Measurements from ENCODE around the gene WFS1. TPM values are rescaled to one million over a fixed set of nuclear protein-coding genes. Genes with fewer than 3 reads are reported as not detected.

Gene WFS1
- total RNA-seq, 2 donors from 2014 or later, result 12.1 to 12.7 TPM

DNA sequence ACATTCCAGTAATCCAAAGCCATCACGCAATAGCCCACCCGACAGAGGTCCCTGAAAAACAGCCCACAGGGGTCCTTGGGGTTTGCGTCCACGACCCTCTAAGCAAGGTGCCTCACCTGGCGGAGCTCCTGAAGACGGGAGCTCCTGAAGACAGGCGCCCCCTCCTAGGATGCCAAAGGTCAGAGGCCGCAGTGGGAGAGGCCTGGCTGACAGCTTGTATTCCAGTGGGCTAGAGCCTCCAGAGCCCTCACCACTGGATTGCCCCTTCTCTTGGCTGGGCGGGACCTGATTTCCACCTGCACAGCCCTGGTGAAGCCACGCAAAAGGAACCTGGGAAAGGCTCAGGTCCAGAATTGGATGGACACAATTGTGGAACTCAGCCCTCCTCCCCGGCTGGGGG, 29.7 kb upstream of the WFS1 start:
- no peak for DNase-seq
- no peak overlapping the region for H3K27ac ChIP-seq
- intact Hi-C loops (cut with DNase I), result no loop called here
- no peaks in the 10 kb centered on the region for H3K9me3 ChIP-seq
- TF ChIP-seq, protein P1, sequence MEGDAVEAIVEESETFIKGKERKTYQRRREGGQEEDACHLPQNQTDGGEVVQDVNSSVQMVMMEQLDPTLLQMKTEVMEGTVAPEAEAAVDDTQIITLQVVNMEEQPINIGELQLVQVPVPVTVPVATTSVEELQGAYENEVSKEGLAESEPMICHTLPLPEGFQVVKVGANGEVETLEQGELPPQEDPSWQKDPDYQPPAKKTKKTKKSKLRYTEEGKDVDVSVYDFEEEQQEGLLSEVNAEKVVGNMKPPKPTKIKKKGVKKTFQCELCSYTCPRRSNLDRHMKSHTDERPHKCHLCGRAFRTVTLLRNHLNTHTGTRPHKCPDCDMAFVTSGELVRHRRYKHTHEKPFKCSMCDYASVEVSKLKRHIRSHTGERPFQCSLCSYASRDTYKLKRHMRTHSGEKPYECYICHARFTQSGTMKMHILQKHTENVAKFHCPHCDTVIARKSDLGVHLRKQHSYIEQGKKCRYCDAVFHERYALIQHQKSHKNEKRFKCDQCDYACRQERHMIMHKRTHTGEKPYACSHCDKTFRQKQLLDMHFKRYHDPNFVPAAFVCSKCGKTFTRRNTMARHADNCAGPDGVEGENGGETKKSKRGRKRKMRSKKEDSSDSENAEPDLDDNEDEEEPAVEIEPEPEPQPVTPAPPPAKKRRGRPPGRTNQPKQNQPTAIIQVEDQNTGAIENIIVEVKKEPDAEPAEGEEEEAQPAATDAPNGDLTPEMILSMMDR (IDR thresholded peaks at IDR 0.05), result no peak
- no peak overlapping the region for H3K9ac ChIP-seq (ENCODE audit: low read depth in 2 of 2, low read length in 2 of 2)
- no peaks in the 10 kb centered on the region for H3K36me3 ChIP-seq
- H3K4me1 ChIP-seq, result no peaks in the 10 kb centered on the region
- H3K27me3 ChIP-seq, result no peaks in the 10 kb centered on the region
- H3K4me3 ChIP-seq, result no peak overlapping the region

DNA sequence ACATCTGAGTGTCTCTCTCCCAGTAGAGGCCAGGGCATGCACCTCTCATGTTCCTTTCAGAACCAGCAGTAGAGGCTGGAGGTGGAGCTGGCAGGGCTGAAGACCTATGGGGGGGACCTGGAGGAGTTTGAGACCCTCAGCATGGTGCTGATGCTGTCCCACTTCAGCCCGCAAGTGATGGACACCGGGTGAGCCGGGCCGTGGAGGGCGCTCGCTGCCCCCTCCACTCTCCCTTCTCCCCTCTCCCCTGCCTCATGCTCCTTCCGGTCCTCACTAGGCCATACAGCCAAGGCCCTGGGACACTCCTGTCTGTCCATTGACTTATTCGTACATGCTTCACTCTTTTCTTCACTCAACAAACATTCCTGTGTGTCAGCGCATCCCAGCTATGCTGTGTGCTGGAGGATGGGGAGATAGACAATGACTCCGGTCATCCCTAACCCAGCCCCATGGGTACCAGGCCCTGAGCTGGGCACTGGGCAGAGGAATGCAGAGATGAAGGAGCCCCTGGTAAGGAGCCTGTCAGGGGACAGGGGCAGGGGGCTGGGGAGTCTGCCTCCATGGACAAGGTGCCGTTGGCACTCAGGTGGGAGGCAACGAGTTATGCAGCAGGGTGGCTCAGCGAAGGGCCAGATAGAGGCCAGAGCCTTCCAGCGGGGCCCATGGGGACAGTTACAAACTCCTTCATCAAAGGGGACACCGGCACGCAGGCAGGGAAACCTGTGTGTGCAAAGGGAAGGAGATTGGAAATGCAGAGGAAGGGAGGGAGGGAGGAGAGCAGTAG, 28.4 kb upstream of the WFS1 start:
- DNase-seq, result no peak
- Histone ChIP-seq H3K27ac (no peak overlapping the region), H3K27me3 (no peaks in the 10 kb centered on the region), H3K36me3 (no peaks in the 10 kb centered on the region), H3K4me3 (no peak overlapping the region), H3K4me1 (no peaks in the 10 kb centered on the region), H3K9ac (ENCODE audit: low read depth in 2 of 2, low read length in 2 of 2) (no peak overlapping the region), H3K9me3 (no peaks in the 10 kb centered on the region)
- TF ChIP-seq, protein P1 (IDR thresholded peaks at IDR 0.05), result no peak
- intact Hi-C loops (cut with DNase I), result no loop called here

DNA sequence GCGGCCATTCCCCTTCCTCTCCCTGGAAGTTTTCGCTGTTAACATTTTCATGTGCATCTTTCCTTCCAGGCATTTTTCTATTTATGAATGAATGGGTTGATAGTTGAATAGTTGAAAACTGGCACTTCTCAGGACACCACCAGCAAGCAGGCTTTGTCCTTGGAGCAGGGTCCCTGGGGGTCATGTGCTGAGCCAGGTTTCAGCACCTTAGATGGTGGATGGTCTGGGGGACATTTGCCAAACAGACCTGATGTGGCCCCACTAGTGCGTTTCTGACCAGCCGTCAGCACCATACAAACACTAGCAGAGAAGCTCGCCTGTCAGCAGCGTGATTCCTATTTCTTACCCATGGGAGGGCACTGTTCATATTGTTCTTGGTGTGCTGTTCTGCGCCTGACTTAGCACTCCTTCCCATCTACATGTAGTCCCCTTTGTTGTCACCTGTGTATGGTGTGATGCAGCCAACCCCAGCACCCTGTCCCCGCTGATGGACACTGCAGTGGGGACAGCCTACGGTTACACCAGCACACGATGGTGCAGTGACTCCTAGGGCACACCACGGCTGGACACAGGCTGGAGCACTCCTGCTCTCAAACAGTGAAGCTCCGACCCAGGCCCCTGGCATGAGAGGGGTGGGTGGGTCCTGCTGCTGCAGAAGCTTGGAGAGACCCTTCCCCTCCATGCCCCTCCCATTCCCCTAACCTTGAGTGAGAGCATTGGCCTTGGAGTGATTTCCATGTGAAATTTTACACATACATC, 27.2 kb upstream of the WFS1 start:
- Histone ChIP-seq H3K27me3 (no peaks in the 10 kb centered on the region), H3K27ac (no peak overlapping the region), H3K4me1 (no peaks in the 10 kb centered on the region), H3K9ac (ENCODE audit: low read depth in 2 of 2, low read length in 2 of 2) (no peak overlapping the region), H3K36me3 (no peaks in the 10 kb centered on the region), H3K9me3 (no peaks in the 10 kb centered on the region), H3K4me3 (no peak overlapping the region)
- no peak for DNase-seq
- TF ChIP-seq, protein P1 (IDR thresholded peaks at IDR 0.05), result no peak
- intact Hi-C loops (cut with DNase I), result no loop called here

DNA sequence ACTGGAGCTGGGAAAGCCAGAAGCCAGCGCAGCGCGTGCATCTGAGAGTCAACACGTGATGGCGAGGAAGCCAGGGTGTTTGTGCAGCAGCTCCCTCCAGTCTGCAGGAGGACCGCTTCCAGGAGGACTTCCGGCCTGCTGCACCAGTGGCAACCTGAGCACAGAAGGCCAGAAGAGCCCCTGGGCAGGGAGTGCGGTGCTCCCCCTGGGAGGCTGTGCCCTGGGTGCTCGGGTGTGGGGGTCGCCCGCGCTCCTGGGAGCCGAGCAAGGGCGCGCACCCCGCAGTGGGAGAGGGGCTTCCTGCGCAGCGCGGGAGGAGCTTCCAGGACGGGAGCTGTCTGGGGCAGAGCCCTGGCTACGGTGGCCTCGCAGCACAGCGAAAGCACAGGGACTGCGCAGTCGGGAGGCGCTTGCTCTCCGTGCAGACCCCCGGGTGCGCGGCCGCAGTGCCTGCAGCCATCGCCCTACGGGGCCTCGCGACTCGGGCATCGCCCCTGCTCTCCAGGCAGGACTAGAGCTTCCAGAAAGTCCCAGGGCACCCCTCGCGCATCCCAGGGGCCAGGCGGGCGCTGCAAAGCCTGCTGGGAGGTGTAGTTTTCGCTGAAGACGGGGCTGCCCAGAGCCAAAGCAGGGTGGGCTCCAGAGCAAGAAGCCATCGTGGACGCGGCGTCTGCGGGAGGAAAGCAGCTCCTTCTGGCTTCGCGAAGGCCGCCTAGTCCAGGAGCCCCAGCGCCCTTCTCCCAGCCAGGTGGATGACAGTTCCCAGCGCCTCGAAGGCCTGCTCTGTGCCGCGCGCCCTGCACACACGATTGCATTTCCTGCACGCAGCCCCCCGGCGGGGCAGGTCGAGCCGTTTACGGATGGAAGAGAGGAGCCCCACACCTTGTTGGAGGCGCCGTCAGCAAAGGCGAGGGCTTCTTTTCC, 24.1 kb upstream of the WFS1 start:
- no peaks in the 10 kb centered on the region for H3K27me3 ChIP-seq
- intact Hi-C loops (cut with DNase I), result no loop called here
- no peak overlapping the region for H3K9ac ChIP-seq (ENCODE audit: low read depth in 2 of 2, low read length in 2 of 2)
- H3K4me1 ChIP-seq, result no peaks in the 10 kb centered on the region
- H3K9me3 ChIP-seq, result no peaks in the 10 kb centered on the region
- no peak overlapping the region for H3K27ac ChIP-seq
- TF ChIP-seq, protein P1 (IDR thresholded peaks at IDR 0.05), result no peak
- no peak overlapping the region for H3K4me3 ChIP-seq
- H3K36me3 ChIP-seq, result no peaks in the 10 kb centered on the region
- DNase-seq, result no peak

DNA sequence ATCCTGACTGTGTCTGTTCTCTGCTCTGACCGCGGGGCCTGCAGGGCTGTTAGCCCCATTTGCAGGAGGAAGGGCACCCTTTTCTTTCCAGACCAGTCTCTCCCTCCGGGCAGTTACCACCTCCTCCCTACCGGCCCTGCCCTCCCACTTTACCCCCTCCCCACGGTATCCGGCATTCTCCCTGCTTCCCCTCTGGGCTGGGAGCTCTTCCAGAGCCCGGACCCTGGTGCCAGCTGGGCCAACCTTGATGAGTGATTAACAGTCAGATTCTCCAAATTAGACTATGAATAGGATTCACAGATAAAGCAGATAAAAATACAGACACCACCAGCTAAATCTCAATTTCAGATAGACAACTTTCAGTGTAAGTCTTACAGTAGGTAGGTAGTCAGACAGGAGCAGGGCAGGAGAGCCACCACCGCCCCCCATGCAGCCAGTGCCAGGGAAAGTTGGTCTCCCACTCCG, 23.4 kb upstream of the WFS1 start:
- no peak for DNase-seq
- Histone ChIP-seq H3K4me1 (no peaks in the 10 kb centered on the region), H3K36me3 (no peaks in the 10 kb centered on the region), H3K9ac (ENCODE audit: low read depth in 2 of 2, low read length in 2 of 2) (no peak overlapping the region), H3K27ac (no peak overlapping the region), H3K4me3 (no peak overlapping the region), H3K9me3 (no peaks in the 10 kb centered on the region), H3K27me3 (no peaks in the 10 kb centered on the region)
- TF ChIP-seq, protein P1 (IDR thresholded peaks at IDR 0.05), result no peak
- intact Hi-C loops (cut with DNase I), result no loop called here
